GM20000 (cell line): ENCODE measurements around the gene MORF4L2.

Source experiments
- DNase-seq: peaks from one replicate; pipeline ENCODE4 v3.0.0; 2012; ENCODE audit warnings: low spot score
- CTCF ChIP-seq: IDR thresholded peaks from 2 replicates; pipeline ENCODE4 v1.5.1; 2012; ENCODE audit warnings: mild to moderate bottlenecking, control low read depth; ENCODE audit errors: extremely low read depth, missing control alignments

MORF4L2 gene

GRCh38 chrX:103699243-103699642 lies 12.7 kb upstream of the MORF4L2 start:
- no peak for DNase-seq
- no peak for TF ChIP-seq CTCF

GRCh38 chrX:103697687-103698086 lies 11.2 kb upstream of the MORF4L2 start:
- no peak for DNase-seq
- no peak for TF ChIP-seq CTCF

GRCh38 chrX:103691059-103691458 lies 4.6 kb upstream of the MORF4L2 start:
- DNase-seq = no peak
- no peak for TF ChIP-seq CTCF

- peak; percentile 18 for TF ChIP-seq CTCF
- peak; percentile 10 for DNase-seq
These were observed 2.4 kb upstream of the MORF4L2 start for GRCh38 chrX:103688946-103689345.

GRCh38 chrX:103687696-103688201 lies 1.2 kb upstream of the MORF4L2 start:
- DNase-seq = peak; percentile 9
- no peak for TF ChIP-seq CTCF

- no peak for TF ChIP-seq CTCF
- DNase-seq = peak; percentile 50
These were observed 685 bp upstream of the MORF4L2 start for GRCh38 chrX:103687073-103687695.

GRCh38 chrX:103685396-103685795 lies 1.1 kb downstream of the MORF4L2 start:
- peak; percentile 5 for DNase-seq
- no peak for TF ChIP-seq CTCF
